Measurements from ENCODE around the gene NACA2.

The NACA2 gene

GRCh38 chr17:61570118-61570517, 20.9 kb downstream of the NACA2 start:
- TF ChIP-seq REST (IDR thresholded peaks at IDR 0.05; ENCODE audit: insufficient read depth in 1 of 2, low read depth in 2 of 2, low read length in 2 of 2), result no peak
- no peak for TF ChIP-seq TAF1 (IDR thresholded peaks at IDR 0.05; ENCODE audit: borderline replicate concordance, insufficient read depth, low read length)
- TF ChIP-seq FOXP2 (optimal IDR thresholded peaks at IDR 0.05; ENCODE audit: borderline replicate concordance, extremely low read depth, extremely low read length, insufficient read depth), result no peak
- TF ChIP-seq SIN3A (IDR thresholded peaks at IDR 0.05; ENCODE audit: borderline replicate concordance, insufficient read depth, low read length), result no peak
- no peak for TF ChIP-seq POLR2AphosphoS5 (IDR thresholded peaks at IDR 0.05; ENCODE audit: low read depth, low read length)

GRCh38 chr17:61568219-61569072, 22.6 kb downstream of the NACA2 start:
- no peak for TF ChIP-seq POLR2AphosphoS5 (IDR thresholded peaks at IDR 0.05; ENCODE audit: low read depth, low read length)
- TF ChIP-seq FOXP2 (optimal IDR thresholded peaks at IDR 0.05; ENCODE audit: borderline replicate concordance, extremely low read depth, extremely low read length, insufficient read depth), result no peak
- no peak for TF ChIP-seq REST (IDR thresholded peaks at IDR 0.05; ENCODE audit: insufficient read depth in 1 of 2, low read depth in 2 of 2, low read length in 2 of 2)
- no peak for TF ChIP-seq SIN3A (IDR thresholded peaks at IDR 0.05; ENCODE audit: borderline replicate concordance, insufficient read depth, low read length)
- no peak for TF ChIP-seq TAF1 (IDR thresholded peaks at IDR 0.05; ENCODE audit: borderline replicate concordance, insufficient read depth, low read length)

- no peak for TF ChIP-seq POLR2AphosphoS5 (IDR thresholded peaks at IDR 0.05; ENCODE audit: low read depth, low read length)
- no peak for TF ChIP-seq REST (IDR thresholded peaks at IDR 0.05; ENCODE audit: insufficient read depth in 1 of 2, low read depth in 2 of 2, low read length in 2 of 2)
- no peak for TF ChIP-seq SIN3A (IDR thresholded peaks at IDR 0.05; ENCODE audit: borderline replicate concordance, insufficient read depth, low read length)
- TF ChIP-seq TAF1 (IDR thresholded peaks at IDR 0.05; ENCODE audit: borderline replicate concordance, insufficient read depth, low read length), result no peak
- no peak for TF ChIP-seq FOXP2 (optimal IDR thresholded peaks at IDR 0.05; ENCODE audit: borderline replicate concordance, extremely low read depth, extremely low read length, insufficient read depth)
These were observed 23.8 kb downstream of the NACA2 start for GRCh38 chr17:61567045-61567802.

GRCh38 chr17:61565213-61565612, 25.8 kb downstream of the NACA2 start:
- TF ChIP-seq TAF1 (IDR thresholded peaks at IDR 0.05; ENCODE audit: borderline replicate concordance, insufficient read depth, low read length) (no peak), FOXP2 (optimal IDR thresholded peaks at IDR 0.05; ENCODE audit: borderline replicate concordance, extremely low read depth, extremely low read length, insufficient read depth) (no peak), REST (IDR thresholded peaks at IDR 0.05; ENCODE audit: insufficient read depth in 1 of 2, low read depth in 2 of 2, low read length in 2 of 2) (no peak), POLR2AphosphoS5 (IDR thresholded peaks at IDR 0.05; ENCODE audit: low read depth, low read length) (no peak), SIN3A (IDR thresholded peaks at IDR 0.05; ENCODE audit: borderline replicate concordance, insufficient read depth, low read length) (no peak)
